ENCODE measurements around the gene MAPK8.

GRCh38 chr10:48459270-48460150 lies 153.0 kb downstream of the MAPK8 start:
- no peak for TF ChIP-seq CTCF (IDR thresholded peaks at IDR 0.05)
- no peak for TF ChIP-seq POLR2AphosphoS5 (IDR thresholded peaks at IDR 0.05; ENCODE audit: insufficient read depth in 1 of 2, low read depth in 1 of 2)
- no peak for TF ChIP-seq POLR2A (IDR thresholded peaks at IDR 0.05)
